Heart right ventricle (tissue), 16 donors: ENCODE results near the gene ALK. TPM values are rescaled to one million over a fixed set of nuclear protein-coding genes. Genes with fewer than 3 reads are reported as not detected.

ENCODE experiments used
- ATAC-seq, 8 donors: fragments of 200-7000 bp; cut with Tn5 transposase; one replicate each; pipeline ENCODE4 v1.9.1; 2020; ENCODE audit warnings: mild to moderate bottlenecking in 8 of 8, moderate library complexity in 8 of 8, moderate number of reproducible peaks in 1 of 8
- DNase-seq, 2 donors: peaks; one replicate each; pipeline ENCODE4 v3.0.0-alpha.2; 2020
- H3K27ac ChIP-seq, 10 donors: fragments of 200-600 bp; sonication (generic) in 2 of 10; one replicate each; pipeline versions ENCODE4 v1.5.0 to v1.8.0; 2020 to 2022; ENCODE audit warnings: mild to moderate bottlenecking in 3 of 10
- H3K27me3 ChIP-seq, 7 donors: fragments of 200-600 bp; one replicate each; pipeline ENCODE4 v1.8.0; 2021 to 2022; ENCODE audit warnings: mild to moderate bottlenecking in 2 of 7
- H3K36me3 ChIP-seq, 9 donors: fragments of 200-600 bp; sonication (generic) in 1 of 9; one replicate each; pipeline versions ENCODE4 v1.5.0 to v1.8.0; 2020 to 2022; ENCODE audit warnings: mild to moderate bottlenecking in 2 of 9
- H3K4me1 ChIP-seq, 9 donors: fragments of 200-600 bp; sonication (generic) in 1 of 9; one replicate each; pipeline versions ENCODE4 v1.5.0 to v1.8.0; 2020 to 2022; ENCODE audit warnings: mild to moderate bottlenecking in 4 of 9
- H3K4me3 ChIP-seq, 10 donors: fragments of 200-600 bp; sonication (generic) in 2 of 10; one replicate each; pipeline versions ENCODE4 v1.5.0 to v1.8.0; 2020 to 2022; ENCODE audit warnings: mild to moderate bottlenecking in 7 of 10, moderate library complexity in 2 of 10
- H3K9me3 ChIP-seq, 11 donors: fragments of 200-600 bp in 10 of 11; sonication (generic) in 2 of 11; one replicate each; pipeline versions ENCODE4 v1.5.0 to v1.8.0; 2013 to 2022; ENCODE audit warnings: mild to moderate bottlenecking in 2 of 11, control low read depth in 1 of 11, moderate library complexity in 1 of 11
- CTCF ChIP-seq, 9 donors: fragments of 200-600 bp; sonication (generic) in 2 of 9; IDR thresholded peaks; one replicate each; pipeline versions ENCODE4 v1.5.0 to v1.8.0; 2021 to 2022; ENCODE audit warnings: antibody characterized with exemption in 9 of 9, mild to moderate bottlenecking in 5 of 9, moderate library complexity in 1 of 9
- WGBS, 2 donors: extraction: QIAGEN DNeasy Blood & Tissue Kit; methylation state at CpG; one replicate each; pipeline ENCODE4 v1.1.7; 2013; ENCODE audit warnings: inconsistent platforms in 1 of 2; 5-methylcytosine and 5-hydroxymethylcytosine counted together
- intact Hi-C, 10 donors: fragments of 100-400 bp; cut with DNase I; formaldehyde crosslinking; loops; one replicate each; pipeline versions ENCODE4 v1.11.1 to v1.14.2; 2022
- polyA plus RNA-seq, 2 donors: library from polyadenylated mRNA; stranded (reverse); fragments of 200-250 nt; gene quantifications; one replicate each; pipeline ENCODE4 v1.2.3, GENCODE V29; 2013
- total RNA-seq, 10 donors: library from RNA; stranded (reverse); fragmentation: NEBNext Ultra II Directional in 3 of 10; extraction: Animal tissue kit (Norgen Biotek cat#: 25700) in 3 of 10; gene quantifications; one replicate each; pipeline versions ENCODE4 v1.2.1 to v1.2.4, GENCODE V29; 2021 to 2023
- donor health status: Arrhythmogenic right ventricular cardiomyopathy.
- donor health status: ischemic (EF 13 %, LVEDD 7.1; RV severe dilation, severe dysfunction).
- donor health status: healthy with polysubstance abuse.
- donor health status: DM: no; HTN: yes; CAD: no.
- donor health status: DM: no; HTN: no; CAD: no.
- donor health status: ischemic (EF 25% LVEDD 6.9; RV normal size, moderate dysfunction).
- donor health status: ischemic (EF 25% LVEDD 5.7; RV mildly dilated, moderate dysfunction).
- donor health status: healthy.
- donor health status: DM: yes; HTN: yes; CAD: no.
- donor health status: Ischemic cardiomyopathy.
- donor health status: ischemic (EF 35%, LVEDD 5.7; RV mildly dilated, moderate dysfunction).
- donor health status: nonischemic (EF 11% LVEDD 7.7; RV severe dilation, severe dysfunction).
- donor health status: DM: yes; HTN: yes; CAD: no.
- donor health status: PGD.
- donor health status: ischemic (EF 29% LVEDD 5.4; RV normal size, mild dysfunction).
- donor health status: nonischemic (EF 23%, LVEDD 6.1; RV moderate dilation, normal function).

The ALK gene
- total and polyA plus RNA-seq, 12 donors, result 0.01 to 0.24 (median 0.08) TPM; not detected in 7

- Histone ChIP-seq H3K9me3 (no peaks in the 10 kb centered on the region), H3K27ac (no peak overlapping the region), H3K27me3 (peaks cover 0 to 17% (median under 1%) of the 10 kb centered on the region in 7 donors), H3K4me1 (no peaks in the 10 kb centered on the region), H3K36me3 (no peaks in the 10 kb centered on the region), H3K4me3 (no peak overlapping the region)
- ATAC-seq, result no peak
- DNase-seq, result no peak
- WGBS, 2 donors, result 86 to 88% methylated on average over 6 of the region's 6 CpGs
- TF ChIP-seq CTCF (IDR thresholded peaks at IDR 0.05), result no peak
- intact Hi-C loops, result no loop called here
These were observed 146.8 kb downstream of the ALK start for GRCh38 chr2:29774624-29775023.

GRCh38 chr2:29770846-29771245 lies 150.5 kb downstream of the ALK start:
- Histone ChIP-seq H3K4me1 (no peaks in the 10 kb centered on the region), H3K9me3 (no peaks in the 10 kb centered on the region), H3K27ac (no peak overlapping the region), H3K27me3 (peaks cover 0 to 17% (median 0%) of the 10 kb centered on the region in 7 donors), H3K4me3 (no peak overlapping the region), H3K36me3 (no peaks in the 10 kb centered on the region)
- intact Hi-C loops, result no loop called here
- 89 to 93% methylated on average over 3 of the region's 3 CpGs for WGBS, 2 donors
- no peak for TF ChIP-seq CTCF (IDR thresholded peaks at IDR 0.05)
- ATAC-seq, result no peak
- no peak for DNase-seq

- Histone ChIP-seq H3K9me3 (no peaks in the 10 kb centered on the region), H3K4me1 (no peaks in the 10 kb centered on the region), H3K27me3 (peaks cover 0 to 17% (median 0%) of the 10 kb centered on the region in 7 donors), H3K36me3 (no peaks in the 10 kb centered on the region), H3K4me3 (no peak overlapping the region), H3K27ac (no peak overlapping the region)
- no peak for TF ChIP-seq CTCF (IDR thresholded peaks at IDR 0.05)
- intact Hi-C loops, result no loop called here
- WGBS, 2 donors, result 71 to 77% methylated on average over 4 of the region's 4 CpGs
- ATAC-seq (no peak), DNase-seq (no peak)
These were observed 151.5 kb downstream of the ALK start for GRCh38 chr2:29769847-29770246.

- DNase-seq, result no peak
- no peaks in the 10 kb centered on the region for H3K36me3 ChIP-seq
- H3K27ac ChIP-seq, result no peak overlapping the region
- no peaks in the 10 kb centered on the region for H3K9me3 ChIP-seq
- intact Hi-C loops, result no loop called here
- TF ChIP-seq CTCF (IDR thresholded peaks at IDR 0.05), result no peak
- H3K4me3 ChIP-seq, result no peak overlapping the region
- peaks cover 0 to 19% (median 4%) of the 10 kb centered on the region in 7 donors for H3K27me3 ChIP-seq
- 39 to 41% methylated on average over 9 of the region's 9 CpGs for WGBS, 2 donors
- H3K4me1 ChIP-seq, result no peaks in the 10 kb centered on the region
- no peak for ATAC-seq
These were observed 153.6 kb downstream of the ALK start for GRCh38 chr2:29767606-29768335.
